Sigmoid colon (tissue), 4 donors: ENCODE data around the gene MYPN.

ENCODE experiments used
- CTCF ChIP-seq, 4 experiments: fragments of 450-650 bp in 3 of 4; fragments of 200-600 bp in 1 of 4; IDR thresholded peaks; one replicate each; pipeline ENCODE4 v1.5.1; 2016 to 2019; ENCODE audit warnings: antibody characterized with exemption in 4 of 4, mild to moderate bottlenecking in 3 of 4, moderate library complexity in 2 of 4
- EP300 ChIP-seq, 4 donors: sonication (generic); formaldehyde crosslinking; IDR thresholded peaks; one replicate each; pipeline ENCODE4 v1.6.1; 2017; ENCODE audit warnings: antibody characterized with exemption in 4 of 4

DNA sequence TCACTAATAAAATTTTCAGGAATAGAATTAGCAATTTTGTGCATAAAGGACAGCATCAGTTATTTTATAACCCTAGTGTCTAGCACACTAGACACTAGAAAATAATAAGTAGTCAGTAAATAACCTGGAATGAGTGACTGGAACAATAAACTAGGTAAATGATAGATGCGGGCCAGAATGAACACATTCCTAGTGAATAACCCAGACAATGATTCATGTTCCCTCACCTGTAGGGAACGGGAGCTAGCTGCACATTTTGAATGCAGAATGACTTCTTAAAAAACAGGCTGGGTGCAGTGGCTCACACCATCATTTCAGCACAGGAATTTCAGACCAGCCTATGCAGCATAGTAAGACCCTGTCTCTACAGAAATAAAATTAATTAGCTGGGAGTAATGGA, 125.8 kb downstream of the MYPN start:
- TF ChIP-seq EP300 (IDR thresholded peaks at IDR 0.05) (no peak), CTCF (IDR thresholded peaks at IDR 0.05) (no peak)
